WI38 (cell line): ENCODE data around the gene ROR2.

Source experiments
- H3K4me3 ChIP-seq: 2 replicates; pipeline ENCODE4 v1.5.1; 2011; ENCODE audit warnings: low read depth, mild to moderate bottlenecking, control low read depth, low read length
- TF ChIP-seq, protein P1 (sequence below): IDR thresholded peaks from 2 replicates; pipeline ENCODE4 v1.5.1; 2012; ENCODE audit warnings: low read depth, mild to moderate bottlenecking, control low read depth, low read length

Gene ROR2

DNA sequence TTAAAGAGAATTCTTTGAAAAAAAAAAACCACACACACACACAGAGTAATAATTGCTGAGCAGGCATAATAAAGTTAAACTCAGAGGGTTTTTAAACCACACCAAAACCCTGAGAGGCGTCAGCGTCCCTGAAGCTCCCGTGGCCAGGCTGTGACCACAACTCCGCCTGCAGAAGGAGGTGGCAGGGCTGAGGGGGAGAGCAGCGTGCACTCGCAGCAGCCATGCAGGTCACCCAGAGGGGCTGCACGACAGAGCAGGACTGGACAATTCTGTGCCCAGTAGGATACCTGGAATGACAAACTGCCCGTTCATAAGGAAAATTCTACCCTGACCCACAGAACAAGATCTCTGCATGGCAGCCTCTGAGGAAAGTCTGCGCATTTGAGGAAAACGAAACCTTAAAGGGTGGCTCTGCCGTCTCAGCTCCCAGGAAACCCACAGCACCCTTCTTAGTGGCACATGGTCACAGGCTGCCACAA lies 44.0 kb downstream of the ROR2 start:
- TF ChIP-seq, protein P1, sequence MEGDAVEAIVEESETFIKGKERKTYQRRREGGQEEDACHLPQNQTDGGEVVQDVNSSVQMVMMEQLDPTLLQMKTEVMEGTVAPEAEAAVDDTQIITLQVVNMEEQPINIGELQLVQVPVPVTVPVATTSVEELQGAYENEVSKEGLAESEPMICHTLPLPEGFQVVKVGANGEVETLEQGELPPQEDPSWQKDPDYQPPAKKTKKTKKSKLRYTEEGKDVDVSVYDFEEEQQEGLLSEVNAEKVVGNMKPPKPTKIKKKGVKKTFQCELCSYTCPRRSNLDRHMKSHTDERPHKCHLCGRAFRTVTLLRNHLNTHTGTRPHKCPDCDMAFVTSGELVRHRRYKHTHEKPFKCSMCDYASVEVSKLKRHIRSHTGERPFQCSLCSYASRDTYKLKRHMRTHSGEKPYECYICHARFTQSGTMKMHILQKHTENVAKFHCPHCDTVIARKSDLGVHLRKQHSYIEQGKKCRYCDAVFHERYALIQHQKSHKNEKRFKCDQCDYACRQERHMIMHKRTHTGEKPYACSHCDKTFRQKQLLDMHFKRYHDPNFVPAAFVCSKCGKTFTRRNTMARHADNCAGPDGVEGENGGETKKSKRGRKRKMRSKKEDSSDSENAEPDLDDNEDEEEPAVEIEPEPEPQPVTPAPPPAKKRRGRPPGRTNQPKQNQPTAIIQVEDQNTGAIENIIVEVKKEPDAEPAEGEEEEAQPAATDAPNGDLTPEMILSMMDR, result no peak
- H3K4me3 ChIP-seq, result no peak overlapping the region

DNA sequence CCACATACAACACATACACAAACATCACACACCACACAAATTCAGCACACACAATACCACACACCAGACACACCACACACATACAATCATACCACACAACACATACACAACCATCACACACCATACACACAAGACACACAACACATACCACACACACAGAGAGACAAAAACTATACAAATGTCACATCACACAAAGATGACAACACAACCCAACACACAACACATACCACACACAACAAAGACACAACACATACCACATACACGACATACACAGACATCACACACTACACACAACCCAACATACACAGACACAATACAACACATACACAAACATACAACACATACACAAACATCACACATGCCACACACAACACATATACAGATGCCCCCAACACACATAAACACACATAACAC lies 44.8 kb downstream of the ROR2 start:
- TF ChIP-seq, protein P1, result no peak
- H3K4me3 ChIP-seq, result no peak overlapping the region

DNA sequence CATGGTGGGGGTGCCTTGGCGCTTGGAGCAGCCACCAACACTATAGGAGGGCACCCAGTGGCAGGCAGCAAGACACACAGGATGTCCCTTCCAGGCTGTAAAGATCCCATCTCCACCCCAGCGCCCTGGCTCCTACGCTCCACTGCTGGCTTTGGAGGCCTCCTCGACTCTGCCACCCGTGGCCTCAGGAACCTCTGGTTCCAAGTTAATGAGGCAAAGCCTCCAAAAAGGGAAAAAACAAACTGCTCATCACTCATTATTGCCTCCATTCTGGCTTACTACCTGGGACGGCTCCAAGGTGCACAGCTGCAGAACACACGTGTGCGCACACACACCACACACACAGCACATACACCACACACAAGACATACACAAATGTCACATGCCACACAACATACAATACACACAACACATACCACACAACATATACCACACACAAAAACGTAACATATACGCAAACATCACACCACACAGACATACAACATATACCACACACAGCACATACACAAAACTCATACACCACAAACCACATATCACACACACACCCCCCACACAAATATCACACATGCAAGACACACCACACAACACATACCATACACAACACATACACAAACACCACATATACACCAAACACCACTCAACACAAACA lies 45.3 kb downstream of the ROR2 start:
- TF ChIP-seq, protein P1, result no peak
- no peak overlapping the region for H3K4me3 ChIP-seq

DNA sequence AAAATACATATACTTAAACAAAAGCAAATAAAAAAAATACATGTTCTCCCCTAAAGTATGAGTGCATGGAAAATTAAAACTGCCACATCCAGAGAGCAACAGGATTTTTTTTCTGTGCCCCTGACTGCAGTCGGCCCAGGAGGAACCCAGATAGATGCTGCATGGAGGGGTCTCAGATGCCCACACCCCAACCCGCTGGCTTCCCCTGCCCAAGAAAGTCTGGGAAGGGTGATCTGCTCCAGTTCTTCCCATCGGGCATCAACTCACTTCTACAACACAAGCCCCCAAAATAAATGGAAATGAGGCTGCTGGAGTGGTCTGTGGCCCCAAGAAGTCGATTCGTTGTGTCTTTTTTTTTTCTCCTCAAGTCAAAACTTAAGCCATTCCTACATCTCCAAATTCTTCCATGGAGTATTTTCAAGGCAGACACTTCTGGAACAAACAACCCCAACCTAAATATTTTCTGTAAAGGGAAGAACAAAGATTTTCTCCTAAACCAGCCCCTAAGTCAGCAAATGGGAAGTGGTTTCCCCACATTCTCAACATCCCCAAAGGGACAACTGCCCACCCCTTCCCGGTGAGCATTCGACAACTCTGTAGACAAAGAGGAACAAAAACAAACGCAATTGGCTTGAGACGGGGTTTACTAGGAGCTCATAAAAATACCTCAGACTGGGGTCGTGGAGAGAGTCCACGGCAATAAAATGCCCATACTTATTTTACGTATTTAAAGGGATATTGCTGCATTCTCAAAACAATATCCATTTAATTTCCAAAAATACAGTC lies 46.7 kb downstream of the ROR2 start:
- TF ChIP-seq, protein P1, result no peak
- no peak overlapping the region for H3K4me3 ChIP-seq

DNA sequence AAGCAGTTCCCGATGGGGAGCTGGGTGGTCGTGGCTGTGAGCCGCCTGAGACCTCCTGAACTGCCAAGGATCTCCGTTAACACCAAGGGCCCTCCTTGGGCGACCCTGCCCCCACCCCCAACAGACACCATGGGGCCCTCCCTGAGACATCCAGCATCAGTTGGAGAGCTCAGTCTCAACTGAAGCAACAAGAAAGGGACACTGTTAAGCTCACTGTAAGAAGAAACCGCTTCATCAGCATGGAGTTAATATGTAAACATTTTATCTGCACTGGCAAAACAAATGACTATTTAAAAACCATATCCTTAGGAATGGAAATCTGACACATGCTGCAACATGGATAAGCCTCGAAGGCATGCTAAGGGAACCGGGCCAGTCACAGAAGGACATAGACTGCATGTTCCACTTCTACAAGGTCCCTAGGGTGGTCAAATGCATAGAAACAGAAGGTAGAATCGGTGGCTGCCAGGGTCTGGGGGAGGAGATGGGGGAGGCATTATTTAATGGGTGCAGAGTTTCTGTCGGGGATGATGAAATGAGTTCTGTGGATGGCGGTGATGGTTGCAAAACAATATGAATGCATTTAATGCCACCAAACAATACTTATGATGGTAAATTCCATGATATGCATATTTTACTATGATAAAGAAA lies 47.4 kb downstream of the ROR2 start:
- TF ChIP-seq, protein P1, result no peak
- no peak overlapping the region for H3K4me3 ChIP-seq

DNA sequence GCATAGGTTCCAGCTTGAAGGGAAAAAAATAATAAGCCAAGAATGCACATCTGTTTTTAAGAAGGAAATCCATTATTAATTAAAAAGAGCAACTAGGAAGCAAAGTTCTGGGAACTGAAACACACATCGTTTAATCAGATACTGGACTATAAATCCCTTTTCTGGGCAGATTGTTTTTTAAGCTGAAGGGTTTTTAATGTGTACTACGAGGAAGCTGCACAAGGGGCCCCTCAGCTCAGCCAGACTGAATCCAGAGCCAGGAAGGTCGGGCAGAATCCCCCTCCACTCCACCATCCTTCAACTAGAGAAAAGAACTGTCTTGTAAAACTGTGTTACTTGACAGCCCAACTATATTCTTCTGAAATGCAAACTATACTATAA lies 49.2 kb downstream of the ROR2 start:
- TF ChIP-seq, protein P1, result no peak
- H3K4me3 ChIP-seq, result no peak overlapping the region
